ENCODE results near the gene NAV2. TPM values are rescaled to one million over a fixed set of nuclear protein-coding genes. Genes with fewer than 3 reads are reported as not detected.
A peak's percentile ranks its signal among the peaks of the same experiment; 100 is the strongest.

Gene NAV2
- total RNA-seq, 1 donor from 2014 or later = not detected

DNA sequence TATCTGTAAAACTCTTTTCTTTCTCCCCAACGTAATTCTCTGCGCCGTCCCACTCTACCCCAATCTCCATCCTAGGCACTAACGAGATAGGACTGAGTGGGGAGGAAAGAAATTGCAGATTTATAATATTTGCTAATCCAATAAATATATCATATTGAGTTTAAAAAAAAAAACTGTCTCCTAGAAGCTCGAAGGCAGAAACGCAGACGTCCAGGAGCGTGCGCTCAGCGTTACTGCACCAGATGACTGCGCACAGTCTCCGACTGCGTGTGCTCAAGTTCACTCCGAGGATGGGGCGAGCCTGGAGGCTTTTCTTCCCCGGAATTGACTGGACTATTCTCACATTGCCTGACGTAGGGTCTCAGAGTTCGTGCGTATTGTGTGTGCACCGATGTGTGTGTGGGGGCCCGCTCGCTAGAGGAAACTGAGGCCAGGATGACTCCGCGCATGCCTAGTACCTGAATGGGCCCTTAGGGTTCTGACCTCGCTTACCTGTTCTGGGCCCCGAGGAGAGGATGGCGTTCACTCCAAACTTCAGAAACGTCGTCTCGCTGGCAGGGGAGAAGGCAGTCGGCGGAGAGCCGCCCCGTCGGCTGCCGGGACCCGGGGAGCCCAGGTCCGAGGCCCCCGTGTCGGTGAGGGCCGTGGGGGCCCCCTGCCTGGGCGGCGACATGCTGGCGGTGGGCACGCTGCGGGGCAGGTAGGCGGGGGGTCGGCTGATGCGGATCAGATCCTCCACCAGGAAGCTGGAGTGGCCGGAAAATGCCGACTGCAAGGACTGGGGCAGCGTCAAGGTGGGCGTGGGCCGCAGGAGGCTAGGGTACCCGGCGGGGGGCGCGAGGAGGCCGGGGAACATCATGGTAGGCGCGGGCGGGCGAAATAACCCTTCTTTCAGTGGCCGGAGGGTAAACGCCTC, 447.1 kb downstream of the NAV2 start:
- H3K27ac Mint-ChIP-seq = peak overlapping the region; percentile 22
- no peak for DNase-seq
- H3K4me1 Mint-ChIP-seq = peaks cover 20% of the 10 kb centered on the region
- peaks cover 39% of the 10 kb centered on the region for H3K9me3 Mint-ChIP-seq
- no peak overlapping the region for H3K4me3 Mint-ChIP-seq
- peaks cover 82% of the 10 kb centered on the region for H3K27me3 Mint-ChIP-seq
- peaks cover 11% of the 10 kb centered on the region for H3K36me3 Mint-ChIP-seq (ENCODE audit: low read depth)
- intact Hi-C loops (cut with micrococcal nuclease) = loop anchor here (5.0 kb wide), 3 partner anchors 48 to 513 kb away; partner anchors contain the start of gene NAV2

DNA sequence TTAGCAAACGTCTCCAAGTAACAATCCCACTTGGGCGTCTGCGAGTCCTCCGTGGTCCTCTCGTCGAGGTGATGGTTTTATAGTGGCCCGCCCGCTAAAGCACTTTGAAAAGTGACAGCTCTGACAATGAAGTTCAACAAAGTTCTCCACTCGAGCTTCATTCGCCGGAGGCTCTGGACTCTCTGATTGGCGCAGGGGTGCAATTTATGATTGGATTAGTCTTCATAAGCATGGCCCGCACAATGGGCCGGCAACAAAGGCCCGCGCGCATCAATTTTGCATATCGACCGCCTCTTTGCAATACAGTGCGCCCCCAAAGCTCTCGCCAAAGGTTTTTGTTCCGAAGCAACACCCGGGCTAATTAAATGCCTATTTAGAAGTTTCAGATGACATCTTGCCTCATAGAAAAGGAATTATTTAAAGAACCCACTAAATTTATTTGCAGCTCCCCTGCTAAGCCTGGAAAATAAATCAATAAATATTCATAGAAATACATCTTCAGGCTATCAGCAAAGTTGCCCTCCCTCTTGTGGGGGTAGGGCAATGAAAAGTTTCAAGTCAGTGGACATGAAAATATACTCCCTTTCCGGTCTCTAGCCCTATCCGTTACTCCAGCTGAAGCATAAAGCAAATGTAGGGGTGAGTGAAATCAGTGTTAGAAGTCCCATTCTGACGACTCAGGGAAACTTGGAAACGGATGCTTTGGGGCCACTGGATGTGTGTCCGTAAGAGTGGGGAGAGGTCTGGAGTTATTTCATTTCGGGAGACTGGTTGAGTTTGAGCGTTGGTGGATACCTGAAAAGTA, 448.0 kb downstream of the NAV2 start, which contains the start of gene DBX1:
Gene DBX1 (minus strand): TSS at position 51 of the 805 bp plus-strand sequence. CDS start 151 bp downstream, outside the sequence.
- no peak for DNase-seq
- Mint-ChIP-seq H3K4me1 (peaks cover 20% of the 10 kb centered on the region), H3K36me3 (ENCODE audit: low read depth) (peaks cover 11% of the 10 kb centered on the region), H3K27me3 (peaks cover 83% of the 10 kb centered on the region), H3K9me3 (peaks cover 39% of the 10 kb centered on the region), H3K27ac (peak within 1 kb of the TSS; percentile 49), H3K4me3 (no peak within 1 kb of the TSS)
- intact Hi-C loops (cut with micrococcal nuclease) = loop anchor here (5.0 kb wide), 3 partner anchors 47 to 512 kb away; partner anchors contain the start of gene NAV2

DNA sequence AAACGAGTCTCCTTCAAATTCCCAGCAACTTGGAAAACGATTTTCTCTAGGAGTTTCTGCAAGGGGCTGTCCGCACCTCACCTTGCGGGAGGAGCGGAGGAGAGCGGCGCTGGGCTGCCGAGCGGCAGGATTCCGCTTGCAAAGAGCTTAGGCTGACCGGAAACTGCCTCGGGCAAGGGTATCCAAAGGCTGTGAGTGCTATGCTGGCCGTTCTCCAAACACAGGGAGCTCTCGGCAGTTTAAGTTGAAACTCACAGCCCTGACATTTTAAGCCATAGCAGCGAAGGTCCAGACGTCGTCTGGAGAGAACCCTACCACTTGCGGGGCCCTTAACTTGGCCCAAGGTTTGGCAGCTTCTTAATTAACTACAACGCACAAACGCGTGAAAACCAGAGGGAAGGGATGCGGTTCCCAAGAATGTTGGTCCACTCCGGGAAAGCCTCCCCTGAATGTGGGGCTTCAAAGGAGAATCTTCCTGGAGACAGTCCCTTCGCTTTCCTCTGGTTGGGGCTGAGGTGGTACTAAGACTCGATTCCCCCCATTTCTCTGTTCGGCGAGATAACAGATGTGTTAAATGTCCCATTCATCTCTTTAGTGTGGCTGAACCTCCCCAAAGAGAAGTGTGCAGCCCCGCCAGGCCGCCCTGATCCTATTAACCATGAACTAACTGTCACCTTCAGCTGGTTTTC, 448.7 kb downstream of the NAV2 start:
- peaks cover 81% of the 10 kb centered on the region for H3K27me3 Mint-ChIP-seq
- no peak for DNase-seq
- intact Hi-C loops (cut with micrococcal nuclease) = loop anchor here (5.0 kb wide), 3 partner anchors 46 to 511 kb away; partner anchors contain the start of gene NAV2
- peak overlapping the region; percentile 68 for H3K27ac Mint-ChIP-seq
- no peak overlapping the region for H3K4me3 Mint-ChIP-seq
- H3K36me3 Mint-ChIP-seq (ENCODE audit: low read depth) = peaks cover 9% of the 10 kb centered on the region
- H3K4me1 Mint-ChIP-seq = peaks cover 14% of the 10 kb centered on the region
- peaks cover 39% of the 10 kb centered on the region for H3K9me3 Mint-ChIP-seq

DNA sequence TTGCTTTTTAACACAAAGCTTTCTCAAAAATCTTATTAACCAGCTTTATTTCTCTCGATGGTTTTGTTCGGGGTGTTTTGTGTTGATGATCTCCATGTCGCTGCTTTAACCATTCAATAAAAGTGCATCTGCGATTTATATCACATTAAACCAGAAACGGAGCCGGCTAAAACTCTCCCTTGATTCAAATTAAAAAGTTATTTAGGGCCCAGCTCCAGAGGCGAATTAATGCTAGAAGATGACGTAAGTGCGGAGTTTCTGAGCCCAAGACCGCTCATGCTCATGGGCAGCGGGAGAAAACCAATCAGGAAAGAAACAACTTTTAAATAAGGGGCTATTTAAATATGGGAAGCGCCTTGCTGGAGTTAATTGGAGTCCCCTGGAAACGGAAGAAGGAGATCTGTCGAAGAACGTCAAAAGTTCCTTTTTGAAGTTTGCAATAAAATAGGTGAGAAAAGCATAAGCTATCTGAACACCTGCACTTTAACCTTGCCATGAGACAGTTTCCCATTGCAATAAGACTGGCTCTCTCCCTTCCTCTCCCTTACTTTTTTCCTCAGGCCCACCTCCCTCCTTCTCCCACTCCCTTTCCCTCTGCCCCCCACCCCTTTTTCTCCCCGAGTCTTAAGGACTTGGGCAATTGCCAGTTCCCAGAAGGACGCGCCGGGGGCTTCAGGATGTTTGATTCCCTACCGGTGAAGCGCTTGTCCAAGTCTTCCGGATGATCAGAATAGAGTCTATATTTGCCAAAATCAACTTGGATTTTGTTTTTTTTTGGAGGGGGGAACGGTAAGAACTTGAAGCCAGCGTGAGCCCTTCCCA, 449.5 kb downstream of the NAV2 start:
- no peak for DNase-seq
- intact Hi-C loops (cut with micrococcal nuclease) = loop anchor here (2.0 to 5.0 kb wide), 4 partner anchors 45 to 510 kb away; partner anchors contain the start of genes NAV2 and SLC6A5
- Mint-ChIP-seq H3K27ac (peak overlapping the region; percentile 68), H3K4me3 (no peak overlapping the region), H3K4me1 (peaks cover 13% of the 10 kb centered on the region), H3K27me3 (peaks cover 86% of the 10 kb centered on the region), H3K9me3 (peaks cover 39% of the 10 kb centered on the region), H3K36me3 (ENCODE audit: low read depth) (peaks cover 9% of the 10 kb centered on the region)

DNA sequence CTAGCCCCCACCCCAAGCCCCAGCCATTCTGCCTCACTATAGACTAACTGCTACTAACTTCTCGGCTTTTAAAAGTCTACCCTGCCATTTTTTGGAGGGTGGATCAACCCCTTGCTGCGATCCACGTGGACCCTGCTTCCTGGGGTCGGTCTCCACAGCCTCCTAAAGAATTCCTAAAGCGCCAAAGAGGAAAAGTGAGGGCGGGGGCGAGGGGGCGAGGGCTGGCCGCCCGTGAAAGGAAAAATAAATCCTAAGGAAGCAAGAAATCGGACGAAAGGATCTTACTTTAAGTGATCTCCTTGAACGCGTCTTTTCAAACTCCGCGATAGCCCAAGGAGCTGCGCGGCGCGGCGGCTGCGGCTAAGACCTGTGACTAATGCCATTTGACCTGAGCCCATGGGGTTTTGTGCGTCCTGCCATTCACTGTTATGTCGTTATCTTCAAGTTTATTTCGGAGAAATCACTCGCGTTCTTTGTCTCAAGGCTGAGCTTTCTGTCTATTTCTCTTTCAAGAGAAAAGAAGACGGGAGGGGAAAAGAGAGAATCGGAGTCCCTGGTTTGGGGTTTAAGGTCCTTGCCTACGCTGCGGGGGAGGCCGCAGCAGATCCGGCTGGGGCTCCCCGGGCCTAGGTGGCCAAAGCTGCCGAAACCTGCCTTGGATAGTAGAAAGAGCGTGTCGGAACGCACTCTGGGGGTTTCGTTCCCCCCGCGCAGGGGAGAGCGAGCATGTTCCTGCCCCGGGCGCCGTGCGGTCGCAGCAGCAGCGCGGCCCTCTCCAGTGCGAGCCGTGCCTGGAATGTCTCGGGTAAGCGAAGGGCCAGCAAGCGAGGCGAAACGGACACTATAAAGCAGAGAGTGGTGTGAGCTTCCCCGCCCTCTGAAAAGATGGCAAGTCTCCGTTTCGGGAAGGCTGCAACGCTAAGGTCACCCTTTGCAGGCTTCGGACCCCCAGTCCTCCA, 450.5 kb downstream of the NAV2 start:
- intact Hi-C loops (cut with micrococcal nuclease) = loop anchor here (2.0 to 5.0 kb wide), 4 partner anchors 44 to 509 kb away; partner anchors contain the start of genes NAV2 and SLC6A5
- DNase-seq = no peak
- Mint-ChIP-seq H3K27ac (peak overlapping the region; percentile 53), H3K4me3 (no peak overlapping the region), H3K27me3 (peaks cover 83% of the 10 kb centered on the region), H3K4me1 (peaks cover 7% of the 10 kb centered on the region), H3K36me3 (ENCODE audit: low read depth) (peaks cover 9% of the 10 kb centered on the region), H3K9me3 (peaks cover 30% of the 10 kb centered on the region)

DNA sequence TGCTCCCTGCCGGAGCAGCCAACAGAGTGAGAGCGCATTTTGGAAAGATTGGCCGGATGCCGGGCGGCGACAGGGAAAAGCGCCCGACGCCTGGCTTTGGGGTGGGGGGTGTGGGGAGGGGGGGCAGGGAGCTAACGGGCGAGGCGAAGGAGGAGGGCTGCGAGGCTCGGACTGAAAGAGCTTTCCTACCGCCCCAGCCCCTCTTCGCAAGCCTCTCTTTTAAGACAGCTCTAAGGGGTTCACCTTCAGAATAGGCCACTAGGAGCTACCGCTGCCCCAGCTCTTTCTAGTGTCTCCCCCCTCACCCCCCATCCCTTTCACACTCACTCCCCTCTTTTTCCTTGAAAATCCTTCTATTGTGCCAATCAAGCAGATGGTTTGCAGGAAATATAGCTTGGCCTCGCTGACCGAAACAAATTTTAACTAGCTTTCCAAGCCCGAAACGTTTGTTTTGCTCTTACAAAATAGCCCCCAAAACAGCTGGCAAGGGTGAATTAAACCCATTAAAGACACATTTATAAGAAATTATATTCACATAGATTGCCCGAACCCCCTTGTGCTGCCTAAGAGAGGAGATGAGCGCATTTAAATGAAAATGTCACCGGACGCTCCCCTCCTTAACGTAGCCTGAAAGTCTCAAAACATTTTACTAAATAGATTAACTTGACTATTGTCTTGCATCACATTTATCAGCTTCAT, 451.3 kb downstream of the NAV2 start:
- Mint-ChIP-seq H3K4me1 (peaks cover 4% of the 10 kb centered on the region), H3K4me3 (no peak overlapping the region), H3K36me3 (ENCODE audit: low read depth) (peaks cover 6% of the 10 kb centered on the region), H3K9me3 (peaks cover 23% of the 10 kb centered on the region), H3K27me3 (peaks cover 75% of the 10 kb centered on the region), H3K27ac (peak overlapping the region; percentile 48)
- intact Hi-C loops (cut with micrococcal nuclease) = loop anchor here (2.0 to 5.0 kb wide), 4 partner anchors 43 to 508 kb away; partner anchors contain the start of genes NAV2 and SLC6A5
- DNase-seq = no peak

All from activated CD4-positive, alpha-beta T cell treated with anti-CD3 and anti-CD28 coated beads, Interleukin-2, amount 10 ng/mL, durations not matched to agents 24 days and 14 days (primary cell).